GM18526 (cell line): ENCODE data around the gene CCL22.

ENCODE experiments used
- POLR2A ChIP-seq: IDR thresholded peaks from 3 replicates; pipeline ENCODE4 v1.6.1; 2011; ENCODE audit not compliant: insufficient read length; ENCODE audit errors: extremely low read depth

Gene CCL22

DNA sequence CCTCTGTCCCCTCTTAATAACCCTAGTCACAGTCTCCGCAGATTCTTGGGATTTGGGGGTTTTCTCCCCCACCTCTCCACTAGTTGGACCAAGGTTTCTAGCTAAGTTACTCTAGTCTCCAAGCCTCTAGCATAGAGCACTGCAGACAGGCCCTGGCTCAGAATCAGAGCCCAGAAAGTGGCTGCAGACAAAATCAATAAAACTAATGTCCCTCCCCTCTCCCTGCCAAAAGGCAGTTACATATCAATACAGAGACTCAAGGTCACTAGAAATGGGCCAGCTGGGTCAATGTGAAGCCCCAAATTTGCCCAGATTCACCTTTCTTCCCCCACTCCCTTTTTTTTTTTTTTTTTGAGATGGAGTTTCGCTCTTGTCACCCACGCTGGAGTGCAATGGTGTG, 5.6 kb downstream of the CCL22 start:
- TF ChIP-seq POLR2A: no peak

DNA sequence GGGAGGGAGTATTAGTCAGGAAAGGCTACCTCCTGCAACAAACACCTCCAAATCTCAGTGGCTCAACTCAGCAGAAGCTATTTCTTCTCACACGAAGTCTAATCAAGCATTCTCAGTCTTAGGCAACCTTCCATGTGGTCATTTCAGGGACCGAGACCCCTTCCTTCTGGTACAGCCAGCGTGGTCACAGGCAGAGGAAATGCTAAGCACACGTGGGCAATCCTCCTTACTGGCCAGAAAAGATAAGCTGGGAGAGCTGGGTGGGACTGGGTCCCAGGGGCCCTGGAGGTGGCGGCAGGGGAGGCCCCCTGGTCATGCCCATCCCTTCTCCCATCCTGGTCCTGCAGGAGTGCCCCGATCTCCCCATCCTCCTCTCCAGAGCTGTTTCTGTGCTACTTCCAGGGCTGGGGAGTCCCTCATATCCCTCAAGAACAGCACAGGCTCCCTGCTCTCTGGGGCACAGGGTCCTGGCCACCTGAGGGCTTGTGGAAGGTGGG, 8.0 kb downstream of the CCL22 start:
- no peak for TF ChIP-seq POLR2A

DNA sequence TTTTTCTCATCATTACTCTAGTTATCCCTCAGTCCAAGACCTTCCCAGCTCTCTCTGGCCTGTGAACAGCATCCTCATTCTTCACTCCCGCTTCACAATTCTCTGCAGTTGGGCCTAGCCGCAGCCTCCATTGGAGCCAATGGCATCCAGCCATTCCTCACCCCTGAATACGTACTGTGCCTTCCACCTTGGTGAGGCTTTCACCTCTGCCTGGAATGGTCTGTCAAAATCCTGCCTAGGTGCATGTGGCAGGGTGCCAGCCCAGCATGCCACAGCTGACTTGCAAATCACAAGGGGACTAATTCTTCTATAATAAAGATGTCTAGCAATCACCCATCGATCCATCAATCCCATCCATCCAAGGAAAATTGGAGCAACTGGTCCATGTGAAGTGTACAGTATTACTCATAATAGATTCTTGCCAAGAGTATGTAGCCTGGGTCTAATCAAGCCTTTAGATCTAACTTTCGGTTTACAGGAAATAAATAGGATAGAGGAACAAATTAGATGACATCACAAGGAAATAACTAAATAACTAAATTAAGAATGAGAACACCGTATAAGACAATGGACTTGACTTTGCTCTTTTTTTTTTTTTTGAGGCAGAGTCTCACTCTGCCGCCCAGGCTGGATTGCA, 8.7 kb downstream of the CCL22 start:
- TF ChIP-seq POLR2A: no peak

DNA sequence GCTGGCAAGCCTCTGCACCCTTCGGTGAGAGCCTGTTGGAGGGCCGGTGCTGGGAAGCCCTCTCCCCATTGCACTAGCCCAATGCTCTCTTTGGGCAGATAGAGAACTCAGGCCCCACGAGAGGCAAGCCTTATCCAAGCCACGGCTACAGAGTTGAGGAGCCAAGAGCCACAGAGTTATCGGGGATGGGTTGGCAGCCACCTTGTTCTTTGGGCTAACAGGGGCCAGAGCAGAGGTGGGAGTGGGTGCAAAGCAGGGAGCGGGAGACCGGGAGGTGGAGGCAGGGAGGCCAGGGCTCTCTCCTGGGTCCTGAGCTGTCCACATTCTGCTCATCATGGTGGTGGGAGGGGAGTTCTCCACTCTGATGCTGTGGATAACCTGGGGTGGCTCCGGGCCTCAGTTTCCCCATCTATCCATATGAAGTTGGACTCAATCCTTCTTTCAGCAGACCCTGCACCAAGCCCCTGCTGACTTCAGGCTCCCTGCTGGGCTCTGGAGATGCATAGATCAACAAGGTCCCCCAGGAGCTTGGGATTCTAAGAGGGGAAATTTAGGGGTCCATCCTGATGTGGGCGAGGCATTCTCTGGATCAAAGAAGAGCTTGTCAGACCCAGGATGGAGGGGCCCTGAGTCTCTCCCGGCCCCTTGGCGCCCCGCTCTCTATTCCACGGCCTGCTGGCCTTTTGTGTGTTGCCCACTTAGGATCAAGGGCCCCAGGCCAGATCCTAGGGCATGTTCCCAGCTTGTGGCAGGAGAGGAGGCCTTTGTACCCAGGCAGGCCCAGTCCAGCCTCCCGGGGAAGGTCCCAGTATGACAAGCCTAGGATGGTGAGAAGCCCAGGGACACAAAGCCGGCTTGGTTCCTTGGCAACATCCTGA, 13.2 kb downstream of the CCL22 start:
- no peak for TF ChIP-seq POLR2A

DNA sequence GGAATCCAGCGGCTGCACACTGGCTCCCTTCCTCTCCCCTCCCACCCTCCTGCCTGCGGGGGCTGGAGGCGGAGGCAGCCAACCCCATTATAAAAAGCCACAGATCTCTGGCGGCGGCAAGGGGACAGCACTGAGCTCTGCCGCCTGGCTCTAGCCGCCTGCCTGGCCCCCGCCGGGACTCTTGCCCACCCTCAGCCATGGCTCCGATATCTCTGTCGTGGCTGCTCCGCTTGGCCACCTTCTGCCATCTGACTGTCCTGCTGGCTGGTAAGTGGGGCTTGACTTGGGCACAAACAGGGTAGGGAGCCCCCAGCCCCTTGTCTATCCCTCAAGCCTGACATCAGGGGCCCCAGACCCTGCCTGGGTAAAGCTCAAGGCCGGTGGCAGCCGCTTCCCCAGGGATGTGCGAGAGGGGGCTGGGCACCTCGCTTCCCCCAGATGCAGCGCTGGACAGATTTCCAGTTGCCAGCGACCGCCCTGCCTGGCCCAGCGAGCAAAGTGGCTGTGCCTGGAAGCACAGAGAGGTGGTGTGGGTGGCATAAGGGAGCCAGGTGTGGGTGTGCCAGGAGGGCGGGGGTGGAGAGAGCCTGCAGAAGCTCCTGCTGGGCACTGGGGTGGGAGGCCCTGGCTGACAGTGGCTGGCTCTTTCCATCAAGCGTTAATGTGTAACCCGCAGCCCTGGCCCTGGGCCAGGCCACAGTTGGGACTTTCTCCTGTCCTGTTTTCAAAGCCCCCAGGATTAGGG, 14.0 kb downstream of the CCL22 start, which contains the start of gene CX3CL1:
TSS of gene CX3CL1 (plus strand) at position 119 of the 745 bp plus-strand sequence. CDS start at position 198, 79 bp downstream.
- TF ChIP-seq POLR2A: no peak

DNA sequence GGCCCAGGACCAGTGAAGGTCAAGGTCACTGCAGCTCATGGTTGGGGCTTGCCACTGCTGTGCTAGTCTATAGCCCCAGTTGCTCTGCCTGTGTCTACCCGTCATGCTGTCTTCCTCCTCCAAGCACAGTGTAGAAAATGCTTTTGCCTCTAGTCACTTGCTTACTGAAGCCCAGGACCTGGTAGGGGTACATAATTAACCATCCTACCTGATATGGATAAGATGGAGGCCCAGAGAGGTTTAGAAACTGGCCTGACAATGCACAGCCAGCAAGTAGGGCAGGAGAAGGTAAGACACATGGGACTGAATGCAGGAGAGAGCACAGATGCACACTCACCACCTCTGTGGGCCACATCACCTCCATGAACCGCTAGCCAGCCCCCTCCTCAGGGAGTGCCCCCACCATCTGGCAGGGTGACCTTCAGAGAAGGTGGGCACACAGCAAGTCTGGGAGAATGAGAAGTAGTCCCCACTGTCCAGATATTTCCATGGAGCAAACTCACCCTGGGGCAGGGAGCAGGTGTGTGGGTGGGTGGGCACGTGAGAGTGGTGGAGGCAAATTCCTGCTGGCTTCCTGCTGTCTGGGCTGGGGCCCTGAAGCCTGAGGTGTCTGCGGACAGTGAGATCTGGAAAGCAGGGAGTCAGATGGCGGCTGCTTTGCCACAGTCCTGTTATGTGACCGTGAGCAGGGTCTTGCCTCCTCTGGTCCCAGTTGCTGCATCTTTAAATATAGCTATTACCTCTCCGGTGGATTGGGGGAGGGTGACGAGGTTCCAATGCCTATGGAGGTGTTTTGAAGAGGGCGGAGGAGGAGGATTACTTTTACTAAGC, 14.7 kb downstream of the CCL22 start:
- no peak for TF ChIP-seq POLR2A

DNA sequence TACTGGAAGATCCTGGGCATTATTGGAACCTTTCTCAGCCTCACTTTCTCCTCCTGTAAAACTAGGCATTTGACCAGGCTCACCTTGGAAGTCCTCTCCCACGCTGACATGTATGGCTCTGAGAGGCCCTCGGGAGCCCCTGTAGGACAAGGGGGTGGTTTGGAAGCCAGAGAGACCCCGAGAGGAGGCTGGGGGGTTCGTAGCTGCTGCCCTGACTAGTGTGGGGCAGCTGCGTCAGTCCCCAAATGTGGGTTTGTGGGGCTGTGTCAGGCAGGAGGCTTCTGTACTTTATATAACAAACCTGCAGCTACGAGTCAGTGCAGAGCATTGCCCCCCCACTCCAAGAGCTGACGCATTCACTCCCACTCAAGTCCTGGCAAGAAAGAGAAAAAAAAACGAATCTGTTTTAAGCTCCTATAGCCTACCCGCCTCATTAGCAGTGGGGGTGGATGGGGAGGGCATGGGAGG, 15.5 kb downstream of the CCL22 start:
- TF ChIP-seq POLR2A: no peak

DNA sequence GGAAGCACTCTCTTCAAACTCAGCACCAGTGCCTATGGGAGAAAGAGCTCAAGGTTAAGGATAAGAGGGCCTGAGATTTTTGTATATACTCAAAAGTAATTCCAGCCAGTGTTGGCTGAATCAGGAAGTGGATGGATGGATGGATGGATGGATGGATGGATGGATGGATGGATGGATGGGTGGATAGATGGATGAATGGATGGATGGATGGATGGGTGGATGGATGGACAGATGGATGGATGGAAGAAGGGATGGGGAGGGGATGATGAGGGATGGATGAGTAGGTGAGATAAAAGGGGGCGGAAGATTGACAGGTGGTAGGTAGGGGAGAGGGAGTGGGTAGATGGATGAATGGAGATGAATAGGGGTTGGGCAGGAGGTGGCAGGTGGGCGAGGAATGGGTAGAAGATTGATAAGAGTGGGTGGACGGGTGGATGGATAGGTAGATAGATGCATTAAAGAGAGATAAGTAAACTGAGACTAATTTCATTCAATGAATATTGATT, 17.8 kb downstream of the CCL22 start:
- TF ChIP-seq POLR2A: no peak

DNA sequence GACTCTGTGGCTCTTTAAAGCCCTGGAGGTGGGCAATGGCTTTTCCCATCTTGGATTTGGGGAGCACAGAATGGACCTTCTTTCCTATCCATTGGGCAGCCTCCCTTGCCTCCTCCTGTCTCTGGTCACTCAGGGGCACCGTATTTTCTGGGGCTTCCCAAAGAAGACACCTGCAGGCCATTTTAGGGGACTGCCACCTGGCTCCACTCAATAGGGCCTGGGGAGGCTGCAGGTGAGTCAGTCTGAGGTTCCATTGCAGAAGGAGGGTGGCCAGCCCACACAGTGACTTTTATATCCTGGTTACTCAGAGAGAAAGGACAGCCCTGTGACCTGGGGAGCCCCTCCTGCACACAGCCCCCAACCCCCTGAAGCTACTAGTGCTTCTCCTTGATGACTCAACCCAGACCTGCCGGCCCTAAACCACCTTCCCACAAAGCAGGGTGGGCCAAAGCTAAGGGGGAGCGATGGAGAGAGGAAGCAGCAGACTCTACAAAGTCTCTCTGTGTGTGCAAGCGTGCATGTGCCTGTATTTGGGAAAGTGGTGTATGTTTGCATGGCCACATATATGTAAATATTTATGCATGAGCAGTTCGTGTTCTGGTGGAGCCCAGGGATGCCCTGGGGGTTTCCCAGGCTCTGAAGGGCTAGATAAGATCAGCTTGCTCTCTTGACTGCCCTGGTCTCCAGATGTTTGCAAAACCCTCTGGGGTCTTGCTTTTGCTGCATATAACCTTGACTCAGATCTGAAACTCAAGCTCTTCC, 18.7 kb downstream of the CCL22 start:
- TF ChIP-seq POLR2A: no peak

DNA sequence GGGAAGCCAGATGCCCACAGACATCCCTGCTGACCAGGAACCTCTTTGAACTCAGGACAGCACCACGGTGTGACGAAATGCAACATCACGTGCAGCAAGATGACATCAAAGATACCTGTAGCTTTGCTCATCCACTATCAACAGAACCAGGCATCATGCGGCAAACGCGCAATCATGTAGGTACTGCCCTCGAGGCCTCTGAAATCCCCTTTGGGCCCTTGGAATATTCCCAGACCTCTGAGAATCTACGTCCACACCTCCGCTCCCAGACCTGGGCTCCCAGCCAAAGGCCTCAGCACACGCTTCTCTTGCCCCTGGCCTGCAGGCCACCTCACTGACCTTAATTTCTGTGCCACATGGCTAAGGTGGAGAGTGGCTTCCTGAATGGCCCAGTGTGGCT, 21.0 kb downstream of the CCL22 start:
- no peak for TF ChIP-seq POLR2A

DNA sequence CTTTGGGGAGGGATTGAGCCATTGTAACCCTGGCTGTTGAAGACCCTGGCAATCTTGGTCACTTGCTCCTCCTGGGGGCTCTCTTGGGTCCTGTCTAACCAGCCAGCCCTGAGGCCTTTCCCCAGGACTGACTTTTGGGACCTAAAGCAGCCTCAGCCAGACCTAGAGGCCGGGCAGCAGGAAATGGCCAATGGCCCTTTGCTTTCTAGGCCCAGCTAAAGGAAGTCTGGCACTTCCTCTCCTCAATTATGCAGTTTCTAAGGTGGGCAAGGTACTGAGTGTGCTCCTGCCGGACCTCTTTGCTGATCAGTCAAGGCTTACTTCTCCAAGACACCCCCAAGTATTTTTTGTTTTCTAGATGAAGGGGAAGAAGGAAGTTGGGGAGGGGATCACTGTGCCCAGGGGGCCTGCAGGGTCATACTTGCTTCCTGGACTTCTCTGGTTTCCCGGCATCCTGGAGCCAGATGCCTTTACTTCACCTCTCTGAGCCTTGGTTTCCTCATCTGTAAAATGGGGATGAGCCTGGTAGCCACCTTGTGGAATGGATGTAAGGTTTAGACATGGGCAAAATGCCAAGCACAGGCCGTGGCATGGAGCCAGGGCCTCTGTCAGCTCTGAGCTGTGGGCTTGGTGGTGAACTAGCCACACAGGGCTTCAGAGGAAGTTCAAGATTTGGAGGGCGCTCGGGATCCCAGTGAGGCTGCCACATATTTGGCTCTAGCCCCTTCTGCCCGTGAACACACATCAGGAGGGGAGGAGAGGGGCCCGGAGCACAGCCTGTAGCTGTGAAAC, 22.3 kb downstream of the CCL22 start:
- TF ChIP-seq POLR2A: no peak

DNA sequence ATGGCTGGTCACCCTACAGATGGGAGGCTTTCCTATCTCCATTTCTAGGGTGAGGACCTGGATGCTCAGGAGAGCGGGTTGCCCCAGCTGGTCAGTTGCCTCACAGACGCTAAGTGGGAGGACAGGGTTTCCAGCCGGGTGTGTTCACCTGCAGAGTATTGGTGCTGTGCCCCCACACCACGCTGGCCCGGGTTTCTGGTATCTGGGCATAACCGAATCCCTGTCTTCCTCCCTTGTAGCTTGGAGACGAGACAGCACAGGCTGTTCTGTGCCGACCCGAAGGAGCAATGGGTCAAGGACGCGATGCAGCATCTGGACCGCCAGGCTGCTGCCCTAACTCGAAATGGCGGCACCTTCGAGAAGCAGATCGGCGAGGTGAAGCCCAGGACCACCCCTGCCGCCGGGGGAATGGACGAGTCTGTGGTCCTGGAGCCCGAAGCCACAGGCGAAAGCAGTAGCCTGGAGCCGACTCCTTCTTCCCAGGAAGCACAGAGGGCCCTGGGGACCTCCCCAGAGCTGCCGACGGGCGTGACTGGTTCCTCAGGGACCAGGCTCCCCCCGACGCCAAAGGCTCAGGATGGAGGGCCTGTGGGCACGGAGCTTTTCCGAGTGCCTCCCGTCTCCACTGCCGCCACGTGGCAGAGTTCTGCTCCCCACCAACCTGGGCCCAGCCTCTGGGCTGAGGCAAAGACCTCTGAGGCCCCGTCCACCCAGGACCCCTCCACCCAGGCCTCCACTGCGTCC, 23.4 kb downstream of the CCL22 start:
- no peak for TF ChIP-seq POLR2A
